HG02678 (cell line): ENCODE measurements around the gene WHRN.

Experiments
- ATAC-seq: cut with Tn5 transposase; IDR thresholded peaks from one replicate; pipeline ENCODE4 v1.9.1; 2021; ENCODE audit warnings: mild to moderate bottlenecking, moderate library complexity; ENCODE audit not compliant: unreplicated experiment

WHRN gene

GRCh38 chr9:114515528-114515927, 10.3 kb upstream of the WHRN start:
- ATAC-seq = no peak

GRCh38 chr9:114513959-114514267, 8.6 kb upstream of the WHRN start:
- no peak for ATAC-seq

GRCh38 chr9:114513055-114513958, 8.0 kb upstream of the WHRN start:
- no peak for ATAC-seq

- no peak for ATAC-seq
Measured at GRCh38 chr9:114511978-114512874, 7.0 kb upstream of the WHRN start.

- ATAC-seq = no peak
Measured at GRCh38 chr9:114507726-114508125, 2.5 kb upstream of the WHRN start.

- ATAC-seq = no peak
Measured at GRCh38 chr9:114506082-114506390, 763 bp upstream of the WHRN start.

- no peak for ATAC-seq
Measured at GRCh38 chr9:114504341-114505186, 709 bp downstream of the WHRN start.

- no peak for ATAC-seq
Measured at GRCh38 chr9:114503522-114504340, 1.5 kb downstream of the WHRN start.

GRCh38 chr9:114503009-114503408, 2.3 kb downstream of the WHRN start:
- no peak for ATAC-seq

GRCh38 chr9:114501796-114502682, 3.2 kb downstream of the WHRN start:
- no peak for ATAC-seq

GRCh38 chr9:114500697-114501292, 4.5 kb downstream of the WHRN start:
- no peak for ATAC-seq

- no peak for ATAC-seq
Measured at GRCh38 chr9:114499941-114500696, 5.2 kb downstream of the WHRN start.

- ATAC-seq = no peak
Measured at GRCh38 chr9:114499528-114499927, 5.7 kb downstream of the WHRN start.

GRCh38 chr9:114497727-114498382, 7.4 kb downstream of the WHRN start:
- no peak for ATAC-seq

- ATAC-seq = no peak
Measured at GRCh38 chr9:114497236-114497635, 8.0 kb downstream of the WHRN start.

- no peak for ATAC-seq
Measured at GRCh38 chr9:114496011-114496410, 9.3 kb downstream of the WHRN start.

GRCh38 chr9:114494776-114495569, 10.3 kb downstream of the WHRN start:
- ATAC-seq = no peak
